HCT116 (cell line): Measurements from ENCODE around the gene LYPD4. TPM values are rescaled to one million over a fixed set of nuclear protein-coding genes. Genes with fewer than 3 reads are reported as not detected.

ENCODE experiments used
- ATAC-seq: fragments of 200-7000 bp; cut with Tn5 transposase; 2 replicates; pipeline ENCODE4 v1.9.1; 2020; ENCODE audit warnings: mild to moderate bottlenecking, moderate library complexity
- BruUV-seq: library from RNA; stranded (reverse); fragments of 400-500 nt; replicated peaks from 2 replicates; lab custom pipeline; 2021; lab: Mats Ljungman, UMichigan
- CTCF ChIA-PET: fragments of 300-600 bp; sonication (Branson Sonifier 250); formaldehyde crosslinking; loops from one replicate; lab custom pipeline; 2021; ENCODE audit warnings: antibody characterized with exemption; lab: Charles Lee
- POLR2A ChIA-PET: fragments of 300-600, 350-600 bp; sonication (Branson Sonifier 250); formaldehyde crosslinking; loops from one replicate; lab custom pipeline; 2021; ENCODE audit warnings: antibody characterized with exemption; lab: Charles Lee
- RAD21 ChIA-PET, 2 experiments: fragments of 300-600 bp; sonication (Branson Sonifier 250); formaldehyde crosslinking; loops; one replicate each; lab custom pipeline; 2023; ENCODE audit warnings: low total read pairs in 2 of 2; ENCODE audit not compliant: uncharacterized antibody in 2 of 2, unreplicated experiment in 2 of 2, low non-redundant PET in 1 of 2; lab: Charles Lee
- DNase-seq: peaks from one replicate; pipeline ENCODE4 v3.0.0-alpha.2; 2010; ENCODE audit warnings: low read depth, low spot score
- H2AFZ ChIP-seq: fragments of 200-600 bp; shearing (Covaris generic), sonication (generic); 2 replicates; pipeline ENCODE4 v1.6.1; 2017; ENCODE audit warnings: low read depth, mixed run types, mixed read lengths, antibody characterized with exemption, low read length; ENCODE audit not compliant: poor library complexity, severe bottlenecking
- H3K27ac ChIP-seq: 2 replicates; pipeline ENCODE4 v1.5.1; 2012; ENCODE audit warnings: low read depth, low read length
- H3K27me3 ChIP-seq: fragments of 200-600 bp; sonication (generic); 2 replicates; pipeline ENCODE4 v1.6.1; 2016; ENCODE audit warnings: mixed run types, low read length, mixed read lengths; ENCODE audit not compliant: insufficient read depth
- H3K36me3 ChIP-seq, 2 experiments: fragments of 200-500 bp in 1 of 2; fragments of 200-600 bp in 1 of 2; sonication (Bioruptor generic) in 1 of 2; sonication (generic) in 1 of 2; 2 replicates each; pipeline versions ENCODE4 v1.5.1 to v1.6.1; 2014 to 2016; ENCODE audit warnings: low read length in 2 of 2, inconsistent platforms in 1 of 2, mixed read lengths in 1 of 2, mixed run types in 1 of 2; ENCODE audit not compliant: insufficient read depth in 2 of 2, control insufficient read depth in 1 of 2
- H3K4me1 ChIP-seq, 2 experiments: fragments of 200-600 bp in 1 of 2; sonication (generic) in 1 of 2; 2 replicates each; pipeline versions ENCODE4 v1.5.1 to v1.6.1; 2012 to 2017; ENCODE audit warnings: low read length in 2 of 2, inconsistent platforms in 1 of 2, mild to moderate bottlenecking in 1 of 2, mixed read lengths in 1 of 2, mixed run types in 1 of 2, moderate library complexity in 1 of 2; ENCODE audit not compliant: insufficient read depth in 2 of 2, control insufficient read depth in 1 of 2
- H3K4me2 ChIP-seq: fragments of 200-600 bp; sonication (generic); 2 replicates; pipeline ENCODE4 v1.6.1; 2017; ENCODE audit warnings: mixed run types, low read length, mixed read lengths
- H3K4me3 ChIP-seq, 2 experiments: fragments of 200-600 bp in 1 of 2; sonication (generic) in 1 of 2; replicated peaks in 1 of 2; 2 replicates each; pipeline ENCODE4 v1.5.1; 2011 to 2016; ENCODE audit warnings: low read length in 2 of 2, control low read depth in 1 of 2, low read depth in 1 of 2, mild to moderate bottlenecking in 1 of 2, mixed read lengths in 1 of 2, mixed run types in 1 of 2
- H3K79me2 ChIP-seq: fragments of 200-600 bp; sonication (generic); 2 replicates; pipeline ENCODE4 v1.6.1; 2017; ENCODE audit warnings: mild to moderate bottlenecking, mixed run types, low read length, moderate library complexity, mixed read lengths; ENCODE audit not compliant: insufficient read depth
- H3K9ac ChIP-seq: fragments of 200-600 bp; sonication (generic); 2 replicates; pipeline ENCODE4 v1.6.1; 2016; ENCODE audit warnings: low read length, mixed read lengths
- H3K9me2 ChIP-seq: fragments of 200-600 bp; sonication (generic), shearing (Covaris generic); 2 replicates; pipeline ENCODE4 v1.6.1; 2017; ENCODE audit warnings: mixed run types, mild to moderate bottlenecking, moderate library complexity; ENCODE audit not compliant: insufficient read depth
- H3K9me3 ChIP-seq, 2 experiments: fragments of 200-500 bp in 1 of 2; fragments of 200-600 bp in 1 of 2; sonication (Bioruptor generic) in 1 of 2; sonication (generic) in 1 of 2; 2 replicates each; pipeline ENCODE4 v1.6.1; 2014 to 2017; ENCODE audit warnings: low read length in 2 of 2, mixed read lengths in 2 of 2, inconsistent platforms in 1 of 2, low read depth in 1 of 2, mild to moderate bottlenecking in 1 of 2, mixed run types in 1 of 2, moderate library complexity in 1 of 2; ENCODE audit not compliant: control insufficient read depth in 1 of 2, insufficient read depth in 1 of 2
- H4K20me1 ChIP-seq: fragments of 200-600 bp; sonication (generic), shearing (Covaris generic); 2 replicates; pipeline ENCODE4 v1.6.1; 2017; ENCODE audit warnings: mixed run types, mild to moderate bottlenecking, moderate library complexity; ENCODE audit not compliant: insufficient read depth
- ATF3 ChIP-seq: IDR thresholded peaks from 2 replicates; pipeline ENCODE4 v1.6.1; 2012
- CEBPB ChIP-seq: IDR thresholded peaks from 2 replicates; pipeline ENCODE4 v1.6.1; 2012; ENCODE audit warnings: low read depth
- ELF1 ChIP-seq: IDR thresholded peaks from 2 replicates; pipeline ENCODE4 v1.6.1; 2012; ENCODE audit warnings: low read depth, borderline replicate concordance
- JUND ChIP-seq: IDR thresholded peaks from 2 replicates; pipeline ENCODE4 v1.6.1; 2012
- MAX ChIP-seq: IDR thresholded peaks from 2 replicates; pipeline ENCODE4 v1.6.1; 2012
- RAD21 ChIP-seq: IDR thresholded peaks from 2 replicates; pipeline ENCODE4 v1.6.1; 2012; ENCODE audit warnings: low read depth, mild to moderate bottlenecking
- REST ChIP-seq: IDR thresholded peaks from 2 replicates; pipeline ENCODE4 v1.6.1; 2012; ENCODE audit warnings: low read depth
- SIN3A ChIP-seq: IDR thresholded peaks from 2 replicates; pipeline ENCODE4 v1.6.1; 2012; ENCODE audit warnings: low read depth
- YY1 ChIP-seq: IDR thresholded peaks from 2 replicates; pipeline ENCODE4 v1.6.1; 2011; ENCODE audit warnings: low read length, low read depth, moderate library complexity, mild to moderate bottlenecking; ENCODE audit not compliant: insufficient replicate concordance; ENCODE audit errors: extremely low read depth
- ZNF274 ChIP-seq: fragments of 200-500 bp; sonication (Bioruptor generic); IDR thresholded peaks from 2 replicates; pipeline ENCODE4 v1.6.1; 2014; ENCODE audit warnings: mild to moderate bottlenecking, low read depth, low read length, inconsistent platforms
- intact Hi-C: fragments of 100-400 bp; cut with micrococcal nuclease; formaldehyde crosslinking; loops from 2 replicates; pipeline ENCODE4 v1.10.0; 2022
- total RNA-seq: library from RNA; stranded (reverse); gene quantifications from one replicate; pipeline ENCODE4 v1.2.1, GENCODE V29; 2021; ENCODE audit not compliant: unreplicated experiment

Gene LYPD4
- total RNA-seq, 1 experiment from 2014 or later: not detected

- Histone ChIP-seq H3K27me3 (peaks cover 5% of the 10 kb centered on the region), H3K36me3 (no peaks in the 10 kb centered on the region), H3K4me2 (no peak overlapping the region), H3K9me2 (no peaks in the 10 kb centered on the region), H2AFZ (no peak overlapping the region), H3K9me3 (no peaks in the 10 kb centered on the region), H3K27ac (no peak overlapping the region), H3K4me1 (no peaks in the 10 kb centered on the region), H3K4me3 (no peak overlapping the region), H3K79me2 (no peaks in the 10 kb centered on the region), H3K9ac (no peak overlapping the region), H4K20me1 (no peaks in the 10 kb centered on the region)
- DNase-seq: no peak
- RAD21 ChIA-PET: no interaction called here
- CTCF ChIA-PET: interaction anchor here (1.1 kb wide), 1 partner anchor 14 kb away, joined by 3 read pairs; no protein-coding TSS in a partner anchor
- intact Hi-C loops: no loop called here
- BruUV-seq: no TSS peak
- no peak for ATAC-seq
- no peak for TF ChIP-seq ZNF274
- no peak for TF ChIP-seq CEBPB
- no peak for TF ChIP-seq ELF1
- TF ChIP-seq JUND: no peak
- POLR2A ChIA-PET: no interaction called here
Measured at GRCh38 chr19:41807176-41807575, 37.3 kb downstream of the LYPD4 start.

GRCh38 chr19:41804336-41804735 lies 40.1 kb downstream of the LYPD4 start:
- Histone ChIP-seq H3K4me3 (no peak overlapping the region), H3K27ac (no peak overlapping the region), H4K20me1 (no peaks in the 10 kb centered on the region), H3K27me3 (peaks cover 5% of the 10 kb centered on the region), H3K9me3 (no peaks in the 10 kb centered on the region), H3K9ac (no peak overlapping the region), H3K79me2 (no peaks in the 10 kb centered on the region), H3K9me2 (no peaks in the 10 kb centered on the region), H3K4me1 (no peaks in the 10 kb centered on the region), H2AFZ (no peak overlapping the region), H3K36me3 (no peaks in the 10 kb centered on the region), H3K4me2 (no peak overlapping the region)
- intact Hi-C loops: no loop called here
- DNase-seq (no peak), ATAC-seq (no peak)
- no TSS peak for BruUV-seq
- TF ChIP-seq MAX (no peak), REST (no peak), JUND (no peak), RAD21 (no peak), SIN3A (no peak), YY1 (no peak), ATF3 (no peak)
- CTCF ChIA-PET: interaction anchor here (1.9 to 4.9 kb wide), 2 partner anchors 10 to 12 kb away, joined by 5 to 24 read pairs; no protein-coding TSS in a partner anchor
- POLR2A ChIA-PET: no interaction called here
- RAD21 ChIA-PET: no interaction called here
